CD4-positive, alpha-beta T cell treated with Interleukin-15 for 1 hour (primary cell): Measurements from ENCODE around the gene ARHGEF4.
"Not testable (repeated sequence)": the region's sequence is repeated elsewhere in the genome, so short reads cannot be mapped to it uniquely, and the experiment has no call there.

Source experiments
- DNase-seq: peaks from one replicate; pipeline ENCODE4 v3.0.0-alpha.2; 2020

Gene ARHGEF4

GRCh38 chr2:130985206-130985780, 148.6 kb downstream of the ARHGEF4 start:
- DNase-seq: no peak

GRCh38 chr2:130985831-130986649, 149.3 kb downstream of the ARHGEF4 start:
- DNase-seq: no peak

DNA sequence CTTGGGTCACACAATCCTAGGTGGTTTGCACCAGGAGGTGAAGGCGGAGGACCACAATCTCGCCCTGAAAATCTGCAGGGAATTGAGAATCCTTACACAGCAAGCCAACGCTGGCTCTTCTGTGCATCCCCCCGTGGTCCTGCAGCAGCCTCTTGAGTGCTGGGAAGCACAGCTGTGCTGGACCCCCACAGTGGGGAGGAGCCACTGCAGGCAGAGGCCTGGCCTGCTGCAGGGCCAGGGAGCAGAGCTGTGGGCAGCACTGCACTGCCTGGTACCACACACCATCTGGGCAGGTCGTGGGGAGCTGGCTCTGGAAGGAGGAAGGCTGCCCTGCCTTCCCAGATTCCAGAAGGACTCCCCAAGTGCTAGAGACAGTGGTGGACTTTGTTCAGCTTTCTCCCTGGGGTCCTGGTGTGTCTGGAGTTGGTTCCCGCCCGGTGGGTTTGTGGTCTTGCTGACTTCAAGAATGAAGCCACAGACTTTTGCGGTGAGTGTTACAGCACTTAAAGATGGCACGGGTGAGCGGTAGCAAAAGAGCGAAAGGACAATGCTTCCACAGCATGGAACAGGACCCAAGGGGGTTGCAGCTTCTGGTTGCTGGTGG, 150.3 kb downstream of the ARHGEF4 start:
- no peak for DNase-seq

GRCh38 chr2:130987519-130988425, 151.1 kb downstream of the ARHGEF4 start:
- no peak for DNase-seq

DNA sequence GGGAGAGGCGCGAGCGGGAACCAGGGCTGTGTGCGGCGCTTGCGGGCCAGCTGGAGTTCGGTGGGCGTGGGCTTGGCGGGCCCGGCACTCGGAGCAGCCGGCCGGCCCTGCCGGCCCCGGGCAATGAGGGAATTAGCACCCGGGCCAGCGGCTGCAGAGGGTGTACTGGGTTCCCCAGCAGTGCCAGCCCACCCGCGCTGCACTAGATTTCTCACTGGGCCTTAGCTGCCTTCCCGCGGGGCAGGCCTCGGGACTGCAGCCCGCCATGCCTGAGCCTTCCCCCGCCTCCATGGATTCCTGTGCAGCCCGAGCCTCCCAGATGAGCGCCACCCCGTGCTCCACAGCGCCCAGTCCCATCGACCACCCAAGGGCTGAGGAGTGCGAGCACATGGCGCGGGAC, 154.7 kb downstream of the ARHGEF4 start:
- not testable (repeated sequence) for DNase-seq

DNA sequence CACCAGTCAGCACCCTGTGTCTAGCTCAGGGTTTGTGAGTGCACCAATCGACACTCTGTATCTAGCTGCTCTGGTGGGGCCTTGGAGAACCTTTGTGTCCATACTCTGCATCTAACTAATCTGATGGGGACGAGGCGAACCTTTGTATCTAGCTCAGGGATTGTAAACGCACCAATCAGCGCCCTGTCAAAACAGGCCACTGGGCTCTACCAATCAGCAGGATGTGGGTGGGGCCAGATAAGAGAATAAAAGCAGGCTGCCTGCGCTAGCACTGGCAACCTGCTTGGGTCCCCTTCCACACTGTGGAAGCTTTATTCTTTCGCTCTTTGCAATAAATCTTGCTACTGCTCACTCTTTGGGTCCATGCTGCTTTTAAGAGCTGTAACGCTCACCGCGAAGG, 155.3 kb downstream of the ARHGEF4 start:
- not testable (repeated sequence) for DNase-seq

GRCh38 chr2:130996691-130997090, 160.0 kb downstream of the ARHGEF4 start:
- no peak for DNase-seq

DNA sequence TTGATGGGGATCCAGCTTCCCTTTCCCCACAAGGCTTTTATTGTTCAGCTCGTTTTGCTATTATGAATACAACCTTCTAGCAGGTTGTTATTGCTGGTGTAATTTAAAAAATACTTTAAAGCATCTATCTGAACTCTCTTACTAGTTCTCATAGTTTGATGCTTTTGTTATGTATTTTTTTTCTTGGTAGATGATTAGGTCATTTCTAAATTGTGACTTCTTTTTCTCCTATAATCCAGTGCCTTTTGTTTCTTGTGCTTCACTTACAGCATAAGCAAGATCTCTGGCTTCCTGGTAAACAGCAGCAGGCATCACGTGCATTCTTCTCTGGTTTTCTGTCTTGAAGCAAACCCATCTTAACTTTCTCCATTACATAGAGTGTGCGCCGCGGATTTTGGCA, 160.5 kb downstream of the ARHGEF4 start:
- DNase-seq: no peak

DNA sequence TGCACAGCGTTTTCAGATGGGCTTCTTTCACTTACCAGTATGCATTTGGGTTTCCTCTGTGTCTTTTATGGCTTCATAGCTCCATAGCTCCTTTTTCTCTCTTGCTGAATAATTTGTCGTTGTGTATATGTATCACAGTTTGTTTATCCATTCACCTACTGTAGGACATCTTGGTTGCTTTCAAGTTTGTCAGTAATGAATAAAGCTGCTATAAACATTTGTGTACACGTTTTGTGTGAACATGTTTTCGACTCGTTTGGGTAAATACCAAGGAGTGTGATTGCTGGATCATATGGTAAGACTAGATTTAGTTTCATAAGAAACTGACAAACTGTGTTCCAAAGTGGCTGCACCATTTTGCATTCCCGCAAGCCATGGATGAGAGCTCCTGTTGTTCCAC, 161.8 kb downstream of the ARHGEF4 start:
- DNase-seq: no peak

GRCh38 chr2:131004446-131005209, 167.9 kb downstream of the ARHGEF4 start:
- no peak for DNase-seq

DNA sequence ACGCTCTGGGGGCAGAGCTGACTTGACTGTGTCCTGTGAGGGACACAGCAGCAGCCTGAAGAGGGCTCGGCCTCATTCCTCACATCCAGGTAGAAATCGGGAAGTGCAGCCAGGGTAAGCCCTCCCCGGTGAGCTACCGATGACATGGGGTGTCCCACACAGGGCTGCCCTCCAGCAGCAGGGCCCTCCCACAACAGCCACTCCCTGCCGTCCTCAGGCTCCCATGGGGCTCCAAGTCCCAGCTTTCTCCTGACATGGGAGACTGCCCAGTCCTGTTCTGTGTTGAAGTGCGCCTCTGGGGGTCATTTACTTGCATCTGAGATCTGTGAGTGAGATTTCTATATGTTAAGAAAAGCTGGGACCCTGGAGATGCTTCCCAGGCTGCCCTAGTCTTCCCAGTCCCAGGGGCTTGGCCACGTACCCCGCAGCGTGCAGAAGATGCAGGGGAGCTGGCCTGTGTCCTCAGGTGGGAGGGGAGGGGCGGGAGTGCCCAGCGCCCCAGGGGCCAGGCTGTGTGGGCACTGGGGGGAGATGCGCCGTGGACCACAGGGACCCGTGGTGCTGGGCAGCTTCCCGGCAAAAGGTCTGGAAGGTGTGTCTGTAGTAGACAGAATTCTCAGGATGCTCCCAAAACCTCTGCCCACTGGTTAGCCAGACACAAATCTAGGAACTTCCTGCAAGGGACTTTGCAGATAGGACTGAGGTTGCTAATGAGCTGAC, 168.7 kb downstream of the ARHGEF4 start:
- no peak for DNase-seq

DNA sequence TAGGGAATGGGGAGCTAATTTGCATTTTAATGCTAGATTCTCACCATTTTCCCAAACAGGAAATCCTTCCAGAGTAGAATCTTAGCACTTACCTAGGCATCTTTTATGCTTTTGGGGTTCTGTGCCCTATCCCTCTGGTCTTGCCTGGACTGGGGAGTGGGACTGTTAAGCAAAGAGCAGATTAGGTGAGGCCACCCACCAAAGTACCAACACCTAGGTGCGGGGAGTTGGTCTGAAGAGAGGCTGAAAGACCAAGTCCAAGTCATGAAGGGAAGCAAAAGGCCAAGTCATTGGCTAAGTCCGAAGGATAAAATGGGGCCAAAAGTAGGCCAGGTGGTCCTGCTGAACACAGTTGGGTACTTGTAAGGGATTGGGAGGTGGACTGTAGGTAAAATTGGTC, 169.8 kb downstream of the ARHGEF4 start:
- DNase-seq: no peak

- DNase-seq: no peak
Observed at GRCh38 chr2:131008967-131009366, 172.3 kb downstream of the ARHGEF4 start.

GRCh38 chr2:131009713-131010475, 173.2 kb downstream of the ARHGEF4 start:
- no peak for DNase-seq

DNA sequence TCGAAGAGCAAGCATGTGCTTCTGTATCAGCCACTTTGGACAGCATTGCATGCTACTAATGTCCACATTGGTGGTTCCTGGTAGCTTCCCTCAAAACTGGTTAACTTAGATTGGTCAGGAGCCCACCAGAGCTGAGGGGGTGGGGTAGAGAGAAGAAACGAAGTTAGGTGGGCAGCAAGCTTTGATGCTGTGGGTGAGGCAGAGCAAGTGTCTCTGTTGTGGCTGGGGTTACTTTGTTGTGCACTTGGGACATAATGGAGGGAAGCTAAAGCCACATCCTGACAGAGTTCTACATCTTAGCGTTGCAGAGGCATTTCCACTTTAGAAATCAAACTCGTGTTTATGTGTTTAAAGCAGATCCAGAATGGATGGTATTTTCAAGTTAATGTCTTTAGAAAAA, 173.9 kb downstream of the ARHGEF4 start:
- DNase-seq: no peak

- DNase-seq: no peak
Observed at GRCh38 chr2:131011486-131011885, 174.8 kb downstream of the ARHGEF4 start.

- DNase-seq: no peak
Observed at GRCh38 chr2:131014141-131014540, 177.4 kb downstream of the ARHGEF4 start.

DNA sequence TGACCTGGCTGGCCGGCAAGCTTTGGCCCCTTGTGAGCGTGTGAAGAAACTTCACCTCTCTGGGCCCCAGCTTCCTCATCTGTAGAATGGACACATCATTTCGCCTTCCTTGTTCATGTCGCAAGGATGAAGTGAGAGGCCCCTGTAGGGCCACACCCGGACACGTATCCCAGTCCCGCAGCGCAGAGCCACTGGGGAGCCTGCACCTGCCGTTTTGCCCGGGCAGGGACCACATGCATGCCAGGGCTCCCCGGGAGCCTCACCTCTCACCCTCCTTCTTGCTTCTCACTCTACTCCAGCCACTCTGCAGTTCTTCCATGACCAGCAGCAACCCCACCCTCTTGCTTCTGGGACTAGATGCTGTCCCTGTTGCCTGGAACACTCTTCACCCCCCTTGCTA, 179.1 kb downstream of the ARHGEF4 start:
- DNase-seq: peak; percentile 3

DNA sequence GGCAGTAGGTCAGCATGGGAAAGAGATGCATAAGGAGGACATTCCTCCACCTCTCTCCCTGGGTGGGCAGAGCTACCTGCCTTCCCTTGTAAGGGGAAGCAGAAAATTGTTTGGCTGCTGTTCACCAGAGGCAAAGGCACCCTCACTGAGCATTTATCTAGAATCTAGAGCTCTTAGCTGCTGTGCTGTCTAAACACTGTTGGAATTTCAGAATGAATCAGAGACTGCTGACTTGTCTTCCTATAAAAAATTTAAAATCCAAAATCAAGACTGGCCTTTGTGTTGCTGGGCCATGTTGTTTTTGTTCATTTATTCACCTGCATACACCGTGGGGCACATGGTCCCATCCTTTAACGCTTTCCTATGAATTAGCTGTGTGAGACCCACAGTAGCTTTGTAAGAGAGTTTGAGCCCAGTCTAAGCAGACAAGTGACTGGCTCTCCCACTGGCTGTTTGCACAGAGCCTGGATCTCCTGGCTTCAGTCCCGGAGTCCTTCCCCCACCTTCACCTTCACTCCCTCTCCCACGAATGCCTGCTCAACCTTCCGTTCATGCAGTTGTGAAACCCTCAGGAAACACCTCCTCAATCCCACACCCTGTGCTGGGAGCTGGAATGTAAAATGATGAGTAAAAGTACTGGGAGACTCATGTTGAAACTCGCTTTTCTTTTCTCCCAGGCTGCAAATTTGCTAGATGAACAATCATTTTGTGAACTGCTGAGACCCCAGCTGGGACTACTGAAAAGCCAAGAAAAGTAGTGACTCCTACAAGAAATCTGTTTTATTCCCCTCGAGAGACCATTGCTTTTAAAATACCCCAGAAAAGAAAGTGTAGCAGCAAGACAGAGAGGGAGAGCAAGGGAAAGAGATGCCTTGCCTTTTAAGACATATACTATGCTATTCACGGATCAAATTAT, 180.4 kb downstream of the ARHGEF4 start:
- DNase-seq: peak; percentile 4

GRCh38 chr2:131022731-131023130, 186.0 kb downstream of the ARHGEF4 start:
- DNase-seq: no peak
